H1 (cell line): Measurements from ENCODE around the gene CAMKMT. TPM values are rescaled to one million over a fixed set of nuclear protein-coding genes. Genes with fewer than 3 reads are reported as not detected.

Experiments used
- CTCF ChIA-PET: fragments of 300-600 bp; sonication (Branson Sonifier 250); formaldehyde crosslinking; loops from one replicate; lab custom pipeline; 2021; ENCODE audit not compliant: partially characterized antibody; lab: Charles Lee
- POLR2A ChIA-PET: fragments of 300-600 bp; sonication (Branson Sonifier 250); formaldehyde crosslinking; loops from one replicate; lab custom pipeline; 2021; ENCODE audit warnings: inconsistent platforms; ENCODE audit not compliant: partially characterized antibody; lab: Charles Lee
- DNase-seq, 2 experiments: peaks; one replicate each; pipeline versions ENCODE4 v3.0.0 to v3.0.0-alpha.2; 2010 to 2022; ENCODE audit warnings: low spot score in 2 of 2, low read depth in 1 of 2, mixed read lengths in 1 of 2
- FAIRE-seq: peaks from 2 replicates; lab custom pipeline; 2011; peaks lifted over from hg19 to GRCh38; lab: Jason Lieb, UNC
- H2AFZ ChIP-seq: 2 replicates; pipeline ENCODE4 v1.8.1; 2012; ENCODE audit warnings: low read length, inconsistent platforms
- H2AK5ac ChIP-seq: 2 replicates; pipeline ENCODE4 v1.6.1; 2013; ENCODE audit warnings: low read depth, low read length
- H2BK120ac ChIP-seq: replicated peaks from 2 replicates; pipeline ENCODE3; 2013; ENCODE audit warnings: low read depth, low read length, inconsistent platforms
- H2BK12ac ChIP-seq: 2 replicates; pipeline ENCODE4 v1.6.1; 2013; ENCODE audit warnings: low read depth, low read length
- H2BK15ac ChIP-seq: 2 replicates; pipeline ENCODE4 v1.6.1; 2013; ENCODE audit warnings: low read length
- H2BK20ac ChIP-seq: 2 replicates; pipeline ENCODE4 v1.6.1; 2013; ENCODE audit warnings: low read length
- H2BK5ac ChIP-seq: 2 replicates; pipeline ENCODE4 v1.6.1; 2013; ENCODE audit warnings: low read depth, low read length
- H3K14ac ChIP-seq: 2 replicates; pipeline ENCODE4 v1.6.1; 2013; ENCODE audit warnings: inconsistent platforms; ENCODE audit not compliant: insufficient read length
- H3K18ac ChIP-seq: 2 replicates; pipeline ENCODE4 v1.6.1; 2013; ENCODE audit warnings: low read length; ENCODE audit errors: extremely low read depth
- H3K23ac ChIP-seq: 2 replicates; pipeline ENCODE4 v1.6.1; 2013; ENCODE audit warnings: inconsistent platforms; ENCODE audit not compliant: insufficient read length
- H3K23me2 ChIP-seq: 2 replicates; pipeline ENCODE4 v1.6.1; 2013; ENCODE audit warnings: low read depth, low read length
- H3K27ac ChIP-seq: 2 replicates; pipeline ENCODE4 v1.6.1; 2011; ENCODE audit warnings: low read depth, low read length, inconsistent platforms
- H3K27me3 ChIP-seq, 4 experiments: replicated peaks in 1 of 4; 1 replicate in 1 of 4; 2 replicates in 3 of 4; pipeline versions ENCODE4 v1.6.1 to v1.8.1; 2011 to 2013; ENCODE audit warnings: low read length in 3 of 4, mild to moderate bottlenecking in 3 of 4, inconsistent platforms in 2 of 4, mixed read lengths in 2 of 4, moderate library complexity in 1 of 4; ENCODE audit not compliant: control insufficient read depth in 3 of 4, insufficient read depth in 3 of 4; ENCODE audit errors: extremely low read depth in 1 of 4
- H3K36me3 ChIP-seq, 4 experiments: 2 replicates each; pipeline versions ENCODE4 v1.6.1 to v1.8.1; 2011 to 2013; ENCODE audit warnings: mild to moderate bottlenecking in 4 of 4, low read length in 3 of 4, moderate library complexity in 2 of 4, control low read depth in 1 of 4, inconsistent platforms in 1 of 4; ENCODE audit not compliant: insufficient read depth in 4 of 4, control insufficient read depth in 2 of 4
- H3K4ac ChIP-seq: replicated peaks from 2 replicates; pipeline ENCODE3; 2013; ENCODE audit warnings: low read length, low read depth, mixed read lengths, inconsistent platforms; ENCODE audit not compliant: insufficient read length
- H3K4me1 ChIP-seq, 4 experiments: replicated peaks in 1 of 4; 1 replicate in 1 of 4; 2 replicates in 3 of 4; pipeline versions ENCODE4 v1.6.1 to v1.8.1; 2011 to 2013; ENCODE audit warnings: low read length in 3 of 4, inconsistent platforms in 2 of 4, mixed read lengths in 1 of 4; ENCODE audit not compliant: insufficient read depth in 4 of 4, control insufficient read depth in 3 of 4
- H3K4me2 ChIP-seq, 2 experiments: 2 replicates each; pipeline versions ENCODE4 v1.6.1 to v1.8.1; 2011 to 2013; ENCODE audit warnings: low read depth in 2 of 2, low read length in 2 of 2, control low read depth in 1 of 2, inconsistent platforms in 1 of 2, mild to moderate bottlenecking in 1 of 2; ENCODE audit not compliant: insufficient read depth in 1 of 2
- H3K4me3 ChIP-seq, 4 experiments: fragments of 200-600, 300-600 bp in 1 of 4; sonication (generic), shearing (Covaris generic), sonication (Bioruptor Twin) in 1 of 4; 2 replicates each; pipeline versions ENCODE4 v1.5.1 to v1.8.1; 2011 to 2016; ENCODE audit warnings: low read length in 4 of 4, low read depth in 3 of 4, control low read depth in 2 of 4, inconsistent platforms in 2 of 4, mild to moderate bottlenecking in 2 of 4, mixed read lengths in 1 of 4, moderate library complexity in 1 of 4; ENCODE audit not compliant: insufficient read depth in 2 of 4; ENCODE audit errors: extremely low read depth in 1 of 4
- H3K56ac ChIP-seq: replicated peaks from 2 replicates; pipeline ENCODE3; 2013; ENCODE audit warnings: low read depth, mild to moderate bottlenecking, mixed read lengths, low read length, inconsistent platforms; ENCODE audit not compliant: insufficient read length
- H3K79me1 ChIP-seq: 2 replicates; pipeline ENCODE4 v1.6.1; 2013; ENCODE audit warnings: low read depth, low read length, control low read depth
- H3K79me2 ChIP-seq, 2 experiments: 2 replicates each; pipeline versions ENCODE4 v1.6.1 to v1.8.1; 2012 to 2013; ENCODE audit warnings: low read length in 2 of 2, mild to moderate bottlenecking in 2 of 2, inconsistent platforms in 1 of 2; ENCODE audit not compliant: insufficient read depth in 2 of 2, control insufficient read depth in 1 of 2
- H3K9ac ChIP-seq, 4 experiments: replicated peaks in 1 of 4; 1 replicate in 1 of 4; 2 replicates in 3 of 4; pipeline versions ENCODE4 v1.6.1 to v1.8.1; 2011 to 2013; ENCODE audit warnings: low read depth in 3 of 4, low read length in 3 of 4, control low read depth in 2 of 4, mild to moderate bottlenecking in 2 of 4, moderate library complexity in 2 of 4, inconsistent platforms in 1 of 4; ENCODE audit errors: extremely low read depth in 1 of 4
- H3K9me3 ChIP-seq, 2 experiments: 2 replicates each; pipeline versions ENCODE4 v1.6.1 to v1.8.1; 2012 to 2013; ENCODE audit warnings: mild to moderate bottlenecking in 2 of 2, moderate library complexity in 2 of 2, control low read depth in 1 of 2, inconsistent platforms in 1 of 2, low read depth in 1 of 2, low read length in 1 of 2, mixed read lengths in 1 of 2; ENCODE audit not compliant: insufficient read depth in 2 of 2
- H4K20me1 ChIP-seq, 2 experiments: replicated peaks in 1 of 2; 2 replicates each; pipeline versions ENCODE3 to v1.8.1; 2011 to 2013; ENCODE audit warnings: inconsistent platforms in 2 of 2, low read length in 2 of 2, mild to moderate bottlenecking in 1 of 2; ENCODE audit not compliant: insufficient read depth in 2 of 2, control insufficient read depth in 1 of 2
- H4K5ac ChIP-seq: 2 replicates; pipeline ENCODE4 v1.6.1; 2013; ENCODE audit warnings: low read length, low read depth, mixed read lengths, inconsistent platforms; ENCODE audit not compliant: insufficient read length
- H4K8ac ChIP-seq: 2 replicates; pipeline ENCODE4 v1.8.0; 2013; ENCODE audit warnings: mild to moderate bottlenecking, moderate library complexity, low read length, inconsistent platforms; ENCODE audit not compliant: insufficient read depth; ENCODE audit errors: extremely low read depth
- H4K91ac ChIP-seq: replicated peaks from 2 replicates; pipeline ENCODE3; 2013; ENCODE audit warnings: low read length, mixed read lengths, inconsistent platforms; ENCODE audit not compliant: insufficient read length
- ASH2L ChIP-seq: fragments of 200-600, 300-600 bp; sonication (generic); IDR thresholded peaks from one replicate; pipeline ENCODE4 v1.7.1; 2017; ENCODE audit warnings: low read length
- EZH2 ChIP-seq: fragments of 200-600 bp; sonication (generic); IDR thresholded peaks from 2 replicates; pipeline ENCODE4 v1.7.1; 2012; ENCODE audit warnings: low read depth, mild to moderate bottlenecking, moderate library complexity, low read length, inconsistent platforms; ENCODE audit not compliant: severe bottlenecking
- KDM4A ChIP-seq: IDR thresholded peaks from one replicate; pipeline ENCODE4 v1.7.1; 2012; ENCODE audit warnings: low read depth, mild to moderate bottlenecking, moderate library complexity, low read length, inconsistent platforms; ENCODE audit not compliant: severe bottlenecking
- NANOG ChIP-seq: IDR thresholded peaks from 2 replicates; pipeline ENCODE4 v1.6.1; 2011; ENCODE audit warnings: low read length, low read depth, mild to moderate bottlenecking, inconsistent platforms; ENCODE audit not compliant: insufficient read depth, poor library complexity, severe bottlenecking
- NRF1 ChIP-seq: IDR thresholded peaks from 2 replicates; pipeline ENCODE4 v1.6.1; 2011; ENCODE audit warnings: mild to moderate bottlenecking, low read depth, low read length, improper control_type of control experiment
- POLR2AphosphoS5 ChIP-seq: IDR thresholded peaks from 2 replicates; pipeline ENCODE4 v1.6.1; 2011; ENCODE audit warnings: low read depth, low read length
- POU5F1 ChIP-seq: IDR thresholded peaks from 2 replicates; pipeline ENCODE4 v1.6.1; 2011; ENCODE audit warnings: low read depth, mild to moderate bottlenecking, low read length, moderate library complexity
- SP1 ChIP-seq: IDR thresholded peaks from 2 replicates; pipeline ENCODE4 v1.6.1; 2011; ENCODE audit warnings: low read depth, low read length
- TCF12 ChIP-seq: IDR thresholded peaks from 2 replicates; pipeline ENCODE4 v1.6.1; 2011; ENCODE audit warnings: low read depth, mild to moderate bottlenecking, low read length
- WGBS, 2 experiments: shearing (Covaris generic) in 1 of 2; methylation state at CpG; one replicate each; pipeline versions ENCODE4 v1.1.6 to v1.1.7; 2013 to 2015; ENCODE audit warnings: low lambda C conversion rate in 2 of 2, mixed read lengths in 2 of 2, inconsistent platforms in 1 of 2, low coverage in 1 of 2, missing lambda C conversion rate in 1 of 2; ENCODE audit not compliant: insufficient replicate concordance in 2 of 2, insufficient coverage in 1 of 2, insufficient read length in 1 of 2; ENCODE audit errors: extremely low coverage in 1 of 2, missing lambda C conversion rate in 1 of 2; 5-methylcytosine and 5-hydroxymethylcytosine counted together
- polyA plus RNA-seq, 7 experiments: library from polyadenylated mRNA; depleted of rRNA in 3 of 7; stranded (reverse) in 5 of 7; unstranded in 2 of 7; fragments of >200 nt in 5 of 7; fragments of 200-250 nt in 2 of 7; gene quantifications; 1 replicate in 5 of 7; 2 replicates in 1 of 7; 4 replicates in 1 of 7; pipeline versions ENCODE4 v1.2.1 to v1.2.3, GENCODE V29; 2011 to 2013; ENCODE audit warnings: missing spikeins in 2 of 7, mixed read lengths in 2 of 7
- total RNA-seq: library from RNA; stranded (reverse); fragmentation: NEBNext Ultra II Directional; extraction: Animal tissue kit (Norgen Biotek cat#: 25700); gene quantifications from 2 replicates; pipeline ENCODE4 v1.2.1, GENCODE V29; 2021
- TF ChIP-seq, protein P1 (sequence below): IDR thresholded peaks from 2 replicates; pipeline ENCODE4 v1.6.1; 2011; ENCODE audit warnings: low read depth, mild to moderate bottlenecking, low read length; ENCODE audit not compliant: insufficient read depth
- TF ChIP-seq, protein P2 (sequence below), 3 experiments: IDR thresholded peaks; 1 replicate in 2 of 3; 2 replicates in 1 of 3; pipeline versions ENCODE4 v1.5.1 to v1.6.1; 2011; ENCODE audit warnings: low read length in 3 of 3, mild to moderate bottlenecking in 3 of 3, inconsistent platforms in 2 of 3, low read depth in 1 of 3, moderate library complexity in 1 of 3; ENCODE audit not compliant: insufficient read depth in 1 of 3; ENCODE audit errors: control extremely low read depth in 1 of 3

The CAMKMT gene
- total and polyA plus RNA-seq, 2 of the 8 experiments (the other 6 are each of a cell fraction or from before 2014, with no cell fraction given): 14.7 to 22.4 TPM

GRCh38 chr2:44354761-44355160, 7.0 kb upstream of the CAMKMT start:
- no peaks in the 10 kb centered on the region for H4K20me1 ChIP-seq
- no peak overlapping the region for H4K5ac ChIP-seq
- H3K27me3 ChIP-seq: no peaks in the 10 kb centered on the region
- no peak overlapping the region for H2AFZ ChIP-seq
- H3K9me3 ChIP-seq: no peaks in the 10 kb centered on the region
- no peak for DNase-seq
- H3K4me1 ChIP-seq: 0 out of 7 replicates have a peak, but pooled peaks cover 0 to 2% (median 0%) of the 10 kb centered on the region in 4 experiments
- no peak overlapping the region for H2BK120ac ChIP-seq
- H3K27ac ChIP-seq: no peak overlapping the region
- POLR2A ChIA-PET: no interaction called here
- H2BK20ac ChIP-seq: no peak overlapping the region
- no peak overlapping the region for H3K4me2 ChIP-seq
- H2AK5ac ChIP-seq: no peak overlapping the region
- no peak overlapping the region for H2BK5ac ChIP-seq
- no peaks in the 10 kb centered on the region for H3K79me1 ChIP-seq
- 95% methylated on average over 6 of the region's 6 CpGs; no CpG with 5 or more reads in 1 of the 2 experiments for WGBS, 2 experiments
- FAIRE-seq: no peak
- H2BK12ac ChIP-seq: no peak overlapping the region
- H3K9ac ChIP-seq: no peak overlapping the region
- no peaks in the 10 kb centered on the region for H3K23me2 ChIP-seq
- H2BK15ac ChIP-seq: no peak overlapping the region
- H3K23ac ChIP-seq: no peak overlapping the region
- H3K4ac ChIP-seq: no peak overlapping the region
- H3K18ac ChIP-seq: no peak overlapping the region
- H3K4me3 ChIP-seq: no peak overlapping the region
- CTCF ChIA-PET: interaction anchor here (0.6 to 1.9 kb wide), 4 partner anchors 12 to 354 kb away, joined by 3 to 11 read pairs (median 3); no protein-coding TSS in a partner anchor
- H4K91ac ChIP-seq: no peak overlapping the region
- H3K14ac ChIP-seq: no peak overlapping the region
- H3K36me3 ChIP-seq: no peaks in the 10 kb centered on the region
- H3K79me2 ChIP-seq: peaks cover 0 to 10% of the 10 kb centered on the region in 2 experiments; a peak in 2 of 4 replicates
- H3K56ac ChIP-seq: no peak overlapping the region
- H4K8ac ChIP-seq: no peak overlapping the region
- TF ChIP-seq NRF1 (no peak), ASH2L (no peak), SP1 (no peak), POU5F1 (no peak), POLR2AphosphoS5 (no peak), TCF12 (no peak), EZH2 (no peak), KDM4A (no peak), NANOG (no peak)
- TF ChIP-seq, protein P1, sequence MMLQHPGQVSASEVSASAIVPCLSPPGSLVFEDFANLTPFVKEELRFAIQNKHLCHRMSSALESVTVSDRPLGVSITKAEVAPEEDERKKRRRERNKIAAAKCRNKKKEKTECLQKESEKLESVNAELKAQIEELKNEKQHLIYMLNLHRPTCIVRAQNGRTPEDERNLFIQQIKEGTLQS: no peak
- TF ChIP-seq, protein P2, sequence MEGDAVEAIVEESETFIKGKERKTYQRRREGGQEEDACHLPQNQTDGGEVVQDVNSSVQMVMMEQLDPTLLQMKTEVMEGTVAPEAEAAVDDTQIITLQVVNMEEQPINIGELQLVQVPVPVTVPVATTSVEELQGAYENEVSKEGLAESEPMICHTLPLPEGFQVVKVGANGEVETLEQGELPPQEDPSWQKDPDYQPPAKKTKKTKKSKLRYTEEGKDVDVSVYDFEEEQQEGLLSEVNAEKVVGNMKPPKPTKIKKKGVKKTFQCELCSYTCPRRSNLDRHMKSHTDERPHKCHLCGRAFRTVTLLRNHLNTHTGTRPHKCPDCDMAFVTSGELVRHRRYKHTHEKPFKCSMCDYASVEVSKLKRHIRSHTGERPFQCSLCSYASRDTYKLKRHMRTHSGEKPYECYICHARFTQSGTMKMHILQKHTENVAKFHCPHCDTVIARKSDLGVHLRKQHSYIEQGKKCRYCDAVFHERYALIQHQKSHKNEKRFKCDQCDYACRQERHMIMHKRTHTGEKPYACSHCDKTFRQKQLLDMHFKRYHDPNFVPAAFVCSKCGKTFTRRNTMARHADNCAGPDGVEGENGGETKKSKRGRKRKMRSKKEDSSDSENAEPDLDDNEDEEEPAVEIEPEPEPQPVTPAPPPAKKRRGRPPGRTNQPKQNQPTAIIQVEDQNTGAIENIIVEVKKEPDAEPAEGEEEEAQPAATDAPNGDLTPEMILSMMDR (IDR thresholded peaks at IDR 0.05; ENCODE audit: control extremely low read depth in 1 of 3, insufficient read depth in 1 of 3, low read depth in 1 of 3, low read length in 3 of 3): no peak
